Measurements from ENCODE around the gene SRRM2.

SRRM2 gene

GRCh38 chr16:2777231-2777902 is 24.9 kb downstream of the SRRM2 start, which contains the start of gene ELOB:
TSS of gene ELOB (minus strand) at chr16:2777280. CDS start at chr16:2777239, 41 bp downstream.
- DNase-seq (ENCODE audit: low read depth) = peak; percentile 89

- no peak for DNase-seq (ENCODE audit: low read depth)
Observed at GRCh38 chr16:2777903-2778629, 25.6 kb downstream of the SRRM2 start.

- DNase-seq (ENCODE audit: low read depth) = no peak
Observed at GRCh38 chr16:2778630-2778958, 26.2 kb downstream of the SRRM2 start.

- DNase-seq (ENCODE audit: low read depth) = no peak
Observed at GRCh38 chr16:2779151-2779920, 26.9 kb downstream of the SRRM2 start.

GRCh38 chr16:2779978-2780898 is 27.8 kb downstream of the SRRM2 start:
- DNase-seq (ENCODE audit: low read depth) = no peak

GRCh38 chr16:2782583-2783351 is 30.3 kb downstream of the SRRM2 start:
- DNase-seq (ENCODE audit: low read depth) = no peak

GRCh38 chr16:2783581-2784357 is 31.3 kb downstream of the SRRM2 start:
- DNase-seq (ENCODE audit: low read depth) = no peak

- DNase-seq (ENCODE audit: low read depth) = no peak
Observed at GRCh38 chr16:2784358-2785100, 32.1 kb downstream of the SRRM2 start.

- no peak for DNase-seq (ENCODE audit: low read depth)
Observed at GRCh38 chr16:2785101-2785991, 32.9 kb downstream of the SRRM2 start.

GRCh38 chr16:2786061-2786825 is 33.8 kb downstream of the SRRM2 start:
- no peak for DNase-seq (ENCODE audit: low read depth)

GRCh38 chr16:2786826-2787151 is 34.4 kb downstream of the SRRM2 start:
- no peak for DNase-seq (ENCODE audit: low read depth)

GRCh38 chr16:2787406-2787805 is 35.0 kb downstream of the SRRM2 start, which contains the start of gene PRSS33:
TSS of gene PRSS33 (minus strand) at chr16:2787560. CDS start at chr16:2786547, 1,013 bp downstream.
- DNase-seq (ENCODE audit: low read depth) = no peak

- DNase-seq (ENCODE audit: low read depth) = no peak
Observed at GRCh38 chr16:2787961-2788360, 35.5 kb downstream of the SRRM2 start.

- DNase-seq (ENCODE audit: low read depth) = no peak
Observed at GRCh38 chr16:2790631-2791030, 38.2 kb downstream of the SRRM2 start.

GRCh38 chr16:2791174-2791573 is 38.7 kb downstream of the SRRM2 start:
- no peak for DNase-seq (ENCODE audit: low read depth)

GRCh38 chr16:2792940-2793339 is 40.5 kb downstream of the SRRM2 start:
- DNase-seq (ENCODE audit: low read depth) = no peak

GRCh38 chr16:2795395-2796143 is 43.1 kb downstream of the SRRM2 start:
- no peak for DNase-seq (ENCODE audit: low read depth)

Data from activated T-cell treated with anti-CD3 and anti-CD28 coated beads for 48 hours (primary cell).